Tibial nerve (tissue), 4 donors: ENCODE results near the gene SORCS2. TPM values are rescaled to one million over a fixed set of nuclear protein-coding genes. Genes with fewer than 3 reads are reported as not detected.

ENCODE experiments used
- DNase-seq, 2 donors: peaks; one replicate each; pipeline ENCODE4 v3.0.0-alpha.2; 2019; ENCODE audit warnings: low spot score in 2 of 2
- H3K27ac ChIP-seq, 4 donors: fragments of 200-600 bp; sonication (generic) in 3 of 4; one replicate each; pipeline ENCODE4 v1.5.1; 2017 to 2019; ENCODE audit warnings: mild to moderate bottlenecking in 1 of 4
- H3K27me3 ChIP-seq, 2 donors: fragments of 200-600 bp; sonication (generic) in 1 of 2; one replicate each; pipeline versions ENCODE4 v1.5.1 to v1.6.0; 2017 to 2019
- H3K36me3 ChIP-seq, 3 donors: fragments of 200-600 bp; sonication (generic); one replicate each; pipeline ENCODE4 v1.5.1; 2018 to 2019
- H3K4me1 ChIP-seq, 4 donors: fragments of 200-600 bp; sonication (generic) in 3 of 4; one replicate each; pipeline ENCODE4 v1.5.1; 2017 to 2019
- H3K4me3 ChIP-seq, 4 donors: fragments of 200-600 bp; sonication (generic) in 3 of 4; one replicate each; pipeline ENCODE4 v1.5.1; 2017 to 2019; ENCODE audit warnings: mild to moderate bottlenecking in 1 of 4, moderate library complexity in 1 of 4
- H3K9me3 ChIP-seq, 4 donors: fragments of 200-600 bp; sonication (generic) in 3 of 4; one replicate each; pipeline ENCODE4 v1.5.1; 2017 to 2019
- EP300 ChIP-seq, 2 donors: sonication (generic); formaldehyde crosslinking; IDR thresholded peaks; one replicate each; pipeline ENCODE4 v1.6.1; 2017; ENCODE audit warnings: antibody characterized with exemption in 2 of 2, mild to moderate bottlenecking in 1 of 2
- POLR2A ChIP-seq, 2 donors: fragments of 450-650 bp; IDR thresholded peaks; one replicate each; pipeline ENCODE4 v1.6.1; 2017; ENCODE audit warnings: antibody characterized with exemption in 2 of 2, mild to moderate bottlenecking in 2 of 2, moderate library complexity in 2 of 2
- whole genome bisulfite sequencing, 2 donors: methylation state at CpG; one replicate each; pipeline ENCODE4 v1.1.5; 2018; 5-methylcytosine and 5-hydroxymethylcytosine counted together
- total RNA-seq, 4 donors: library from RNA; depleted of rRNA; stranded (reverse); fragments of >200 nt; gene quantifications; one replicate each; pipeline ENCODE4 v1.1.0, GENCODE V29; 2016
- TF ChIP-seq, protein P1 (sequence below), 5 experiments: fragments of 200-600 bp in 3 of 5; fragments of 450-650 bp in 2 of 5; sonication (generic) in 3 of 5; IDR thresholded peaks; one replicate each; pipeline ENCODE4 v1.5.1; 2016 to 2019; ENCODE audit warnings: antibody characterized with exemption in 5 of 5, mild to moderate bottlenecking in 3 of 5, moderate library complexity in 2 of 5

The SORCS2 gene
- total RNA-seq, 4 donors from 2014 or later: 15.6 to 48.9 (median 38.3) TPM

DNA sequence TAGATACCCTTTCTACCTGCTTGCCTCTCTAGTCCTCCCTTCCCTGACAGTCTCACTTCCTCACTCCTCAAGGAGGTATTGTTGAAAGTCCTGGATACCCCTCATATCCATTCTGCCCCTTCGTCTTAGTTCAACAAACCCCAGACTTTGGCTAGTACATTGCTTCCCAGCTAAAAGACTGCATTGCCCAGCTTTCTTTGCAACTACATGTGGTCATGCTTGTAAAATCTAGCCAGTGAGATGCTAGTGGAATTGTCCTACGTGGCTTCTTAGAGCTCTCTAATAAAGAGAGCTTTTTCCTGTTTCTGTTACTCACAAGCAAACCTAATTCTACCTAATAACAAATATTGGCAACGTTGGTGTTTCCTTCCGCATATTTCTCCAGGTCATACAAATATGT is 480.3 kb downstream of the SORCS2 start:
- Histone ChIP-seq H3K27ac (no peak overlapping the region), H3K4me3 (no peak overlapping the region), H3K9me3 (peaks cover 0 to 8% (median 0%) of the 10 kb centered on the region in 4 donors), H3K36me3 (peaks cover 0 to 28% (median 0%) of the 10 kb centered on the region in 3 donors), H3K4me1 (peaks cover 0 to 18% (median 0%) of the 10 kb centered on the region in 4 donors), H3K27me3 (no peaks in the 10 kb centered on the region)
- DNase-seq: no peak
- WGBS, 2 donors: 87 to 89% methylated on average over 4 of the region's 4 CpGs
- TF ChIP-seq, protein P1, sequence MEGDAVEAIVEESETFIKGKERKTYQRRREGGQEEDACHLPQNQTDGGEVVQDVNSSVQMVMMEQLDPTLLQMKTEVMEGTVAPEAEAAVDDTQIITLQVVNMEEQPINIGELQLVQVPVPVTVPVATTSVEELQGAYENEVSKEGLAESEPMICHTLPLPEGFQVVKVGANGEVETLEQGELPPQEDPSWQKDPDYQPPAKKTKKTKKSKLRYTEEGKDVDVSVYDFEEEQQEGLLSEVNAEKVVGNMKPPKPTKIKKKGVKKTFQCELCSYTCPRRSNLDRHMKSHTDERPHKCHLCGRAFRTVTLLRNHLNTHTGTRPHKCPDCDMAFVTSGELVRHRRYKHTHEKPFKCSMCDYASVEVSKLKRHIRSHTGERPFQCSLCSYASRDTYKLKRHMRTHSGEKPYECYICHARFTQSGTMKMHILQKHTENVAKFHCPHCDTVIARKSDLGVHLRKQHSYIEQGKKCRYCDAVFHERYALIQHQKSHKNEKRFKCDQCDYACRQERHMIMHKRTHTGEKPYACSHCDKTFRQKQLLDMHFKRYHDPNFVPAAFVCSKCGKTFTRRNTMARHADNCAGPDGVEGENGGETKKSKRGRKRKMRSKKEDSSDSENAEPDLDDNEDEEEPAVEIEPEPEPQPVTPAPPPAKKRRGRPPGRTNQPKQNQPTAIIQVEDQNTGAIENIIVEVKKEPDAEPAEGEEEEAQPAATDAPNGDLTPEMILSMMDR (IDR thresholded peaks at IDR 0.05): no peak
- TF ChIP-seq POLR2A (IDR thresholded peaks at IDR 0.05) (no peak), EP300 (IDR thresholded peaks at IDR 0.05) (no peak)

- H3K36me3 ChIP-seq: peaks cover 0 to 23% (median 0%) of the 10 kb centered on the region in 3 donors
- WGBS, 2 donors: 87 to 88% methylated on average over 9 of the region's 9 CpGs
- no peak overlapping the region for H3K27ac ChIP-seq
- peaks cover 0 to 8% (median 0%) of the 10 kb centered on the region in 4 donors for H3K9me3 ChIP-seq
- no peak for DNase-seq
- H3K4me3 ChIP-seq: no peak overlapping the region
- no peak for TF ChIP-seq POLR2A (IDR thresholded peaks at IDR 0.05)
- no peak for TF ChIP-seq EP300 (IDR thresholded peaks at IDR 0.05)
- TF ChIP-seq, protein P1 (IDR thresholded peaks at IDR 0.05): no peak
- H3K4me1 ChIP-seq: peaks cover 0 to 21% (median 0%) of the 10 kb centered on the region in 4 donors
- no peaks in the 10 kb centered on the region for H3K27me3 ChIP-seq
These were observed 480.8 kb downstream of the SORCS2 start for GRCh38 chr4:7673121-7673520.

DNA sequence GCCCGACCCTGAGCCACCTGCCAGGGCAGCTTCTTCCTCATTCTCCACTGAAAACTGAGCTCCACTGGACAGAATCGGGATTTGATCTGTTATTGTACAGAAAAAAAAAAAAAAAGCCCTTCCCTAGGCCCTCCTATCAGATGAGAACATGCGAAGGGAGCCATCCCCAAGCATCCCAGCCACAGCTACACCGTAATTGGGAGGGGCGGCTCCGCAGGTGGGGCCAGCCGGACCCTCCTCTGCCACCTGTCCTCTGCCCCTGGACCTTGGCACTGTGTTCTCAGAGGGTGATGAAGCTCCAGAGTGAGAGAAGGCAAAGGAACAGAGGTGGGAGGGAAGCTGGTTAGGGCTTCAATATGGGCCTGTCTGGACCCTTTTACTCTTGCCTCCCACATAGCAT is 482.4 kb downstream of the SORCS2 start:
- Histone ChIP-seq H3K27me3 (no peaks in the 10 kb centered on the region), H3K9me3 (peaks cover 0 to 8% (median 0%) of the 10 kb centered on the region in 4 donors), H3K36me3 (peaks cover 0 to 7% (median 0%) of the 10 kb centered on the region in 3 donors), H3K4me3 (no peak overlapping the region), H3K4me1 (peaks cover 0 to 27% (median 0%) of the 10 kb centered on the region in 4 donors), H3K27ac (no peak overlapping the region)
- 74 to 77% methylated on average over 7 of the region's 7 CpGs for WGBS, 2 donors
- TF ChIP-seq POLR2A (IDR thresholded peaks at IDR 0.05) (no peak), EP300 (IDR thresholded peaks at IDR 0.05) (no peak)
- TF ChIP-seq, protein P1 (IDR thresholded peaks at IDR 0.05): no peak
- DNase-seq: no peak

- DNase-seq: no peak
- no peaks in the 10 kb centered on the region for H3K27me3 ChIP-seq
- peaks cover 0 to 8% (median 0%) of the 10 kb centered on the region in 4 donors for H3K9me3 ChIP-seq
- TF ChIP-seq POLR2A (IDR thresholded peaks at IDR 0.05) (no peak), EP300 (IDR thresholded peaks at IDR 0.05) (no peak)
- TF ChIP-seq, protein P1 (IDR thresholded peaks at IDR 0.05): no peak
- H3K36me3 ChIP-seq: peaks cover 0 to 7% (median 0%) of the 10 kb centered on the region in 3 donors
- H3K27ac ChIP-seq: no peak overlapping the region
- H3K4me3 ChIP-seq: no peak overlapping the region
- 70 to 79% methylated on average over 6 of the region's 6 CpGs for whole genome bisulfite sequencing, 2 donors
- H3K4me1 ChIP-seq: peaks cover 0 to 27% (median 0%) of the 10 kb centered on the region in 4 donors
These were observed 482.8 kb downstream of the SORCS2 start for GRCh38 chr4:7675136-7675535.

DNA sequence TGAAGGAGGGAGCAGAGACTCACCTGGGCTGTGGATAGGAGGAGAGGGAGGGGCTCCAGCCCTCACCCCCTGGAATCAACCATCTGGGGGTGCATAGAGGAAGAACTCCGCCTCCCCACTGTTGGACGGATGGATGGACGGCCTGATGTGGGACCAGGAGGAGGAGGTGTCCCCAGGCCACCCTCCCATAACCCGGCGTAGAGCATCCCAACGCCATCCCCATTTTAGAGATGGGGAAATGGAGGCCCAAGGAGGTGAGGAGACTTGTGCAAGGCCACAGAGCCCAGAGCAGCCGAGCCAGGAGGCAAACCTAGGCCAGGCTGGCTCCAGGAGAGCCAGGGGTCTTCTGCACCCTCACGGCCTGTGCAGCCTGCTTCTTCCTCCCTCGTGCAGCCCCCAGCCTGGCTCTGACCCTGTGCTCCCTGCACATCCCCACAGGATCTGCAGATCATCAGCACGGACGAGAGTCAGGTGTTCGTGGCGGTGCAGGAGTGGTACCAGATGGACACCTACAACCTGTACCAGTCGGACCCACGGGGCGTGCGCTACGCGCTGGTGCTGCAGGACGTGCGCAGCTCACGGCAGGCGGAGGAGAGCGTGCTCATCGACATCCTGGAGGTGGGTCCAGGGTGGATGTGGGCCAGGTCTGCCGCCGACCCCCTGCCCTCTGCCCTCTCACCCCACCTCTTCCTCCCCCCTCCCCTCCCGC is 483.4 kb downstream of the SORCS2 start:
- 77 to 80% methylated on average over 26 to 28 of the region's 28 CpGs for WGBS, 2 donors
- Histone ChIP-seq H3K36me3 (peaks cover 0 to 2% (median 0%) of the 10 kb centered on the region in 3 donors), H3K4me3 (no peak overlapping the region), H3K9me3 (peaks cover 0 to 5% (median 0%) of the 10 kb centered on the region in 4 donors), H3K27me3 (no peaks in the 10 kb centered on the region), H3K4me1 (peaks cover 0 to 27% (median 0%) of the 10 kb centered on the region in 4 donors), H3K27ac (peak overlapping the region in 2 of 4 donors; percentile 43 to 46)
- DNase-seq: no peak
- no peak for TF ChIP-seq EP300 (IDR thresholded peaks at IDR 0.05)
- TF ChIP-seq, protein P1 (IDR thresholded peaks at IDR 0.05): no peak
- TF ChIP-seq POLR2A (IDR thresholded peaks at IDR 0.05): no peak
